COR-L47 (cell line): Measurements from ENCODE around the gene NUP188.

Source experiments
- DNase-seq: peaks from one replicate; lab custom pipeline; 2025; lab: John Stamatoyannopoulos, UW

The NUP188 gene

GRCh38 chr9:128947527-128948301 lies at the start of gene NUP188, which contains the start of gene DOLK:
Gene NUP188 (plus strand): TSS chr9:128947699. CDS start chr9:128947720, 21 bp downstream.
Gene DOLK (minus strand): TSS chr9:128947603. CDS start chr9:128947303, 300 bp downstream.
- DNase-seq: peak; percentile 91

GRCh38 chr9:128898382-128898781 lies 49.1 kb upstream of the NUP188 start:
- no peak for DNase-seq

- DNase-seq: no peak
These were observed 48.5 kb upstream of the NUP188 start for GRCh38 chr9:128898845-128899565.

GRCh38 chr9:128899566-128900322 lies 47.8 kb upstream of the NUP188 start:
- no peak for DNase-seq

- no peak for DNase-seq
These were observed 46.1 kb upstream of the NUP188 start for GRCh38 chr9:128901379-128901778.

- no peak for DNase-seq
These were observed 45.7 kb upstream of the NUP188 start for GRCh38 chr9:128901822-128902221.

GRCh38 chr9:128902351-128903078 lies 45.0 kb upstream of the NUP188 start:
- DNase-seq: peak; percentile 59

- DNase-seq: no peak
These were observed 44.4 kb upstream of the NUP188 start for GRCh38 chr9:128903079-128903461.

GRCh38 chr9:128903871-128904620 lies 43.5 kb upstream of the NUP188 start:
- no peak for DNase-seq

- no peak for DNase-seq
These were observed 41.5 kb upstream of the NUP188 start for GRCh38 chr9:128905964-128906363.

GRCh38 chr9:128906741-128907140 lies 40.8 kb upstream of the NUP188 start:
- DNase-seq: no peak

GRCh38 chr9:128908372-128908771 lies 39.1 kb upstream of the NUP188 start:
- DNase-seq: no peak

GRCh38 chr9:128909859-128910258 lies 37.6 kb upstream of the NUP188 start:
- DNase-seq: no peak

- DNase-seq: no peak
These were observed 36.6 kb upstream of the NUP188 start for GRCh38 chr9:128910906-128911305.

GRCh38 chr9:128911529-128912035 lies 35.9 kb upstream of the NUP188 start:
- DNase-seq: no peak

- no peak for DNase-seq
These were observed 35.1 kb upstream of the NUP188 start for GRCh38 chr9:128912270-128912853.

GRCh38 chr9:128913048-128913900 lies 34.2 kb upstream of the NUP188 start:
- DNase-seq: no peak

- DNase-seq: no peak
These were observed 33.3 kb upstream of the NUP188 start for GRCh38 chr9:128913995-128914772.

- DNase-seq: no peak
These were observed 31.3 kb upstream of the NUP188 start for GRCh38 chr9:128916204-128916603.
